Measurements from ENCODE around the gene FRMD1. TPM values are rescaled to one million over a fixed set of nuclear protein-coding genes. Genes with fewer than 3 reads are reported as not detected.

FRMD1 gene
- total RNA-seq, 2 donors from 2014 or later, result not detected

DNA sequence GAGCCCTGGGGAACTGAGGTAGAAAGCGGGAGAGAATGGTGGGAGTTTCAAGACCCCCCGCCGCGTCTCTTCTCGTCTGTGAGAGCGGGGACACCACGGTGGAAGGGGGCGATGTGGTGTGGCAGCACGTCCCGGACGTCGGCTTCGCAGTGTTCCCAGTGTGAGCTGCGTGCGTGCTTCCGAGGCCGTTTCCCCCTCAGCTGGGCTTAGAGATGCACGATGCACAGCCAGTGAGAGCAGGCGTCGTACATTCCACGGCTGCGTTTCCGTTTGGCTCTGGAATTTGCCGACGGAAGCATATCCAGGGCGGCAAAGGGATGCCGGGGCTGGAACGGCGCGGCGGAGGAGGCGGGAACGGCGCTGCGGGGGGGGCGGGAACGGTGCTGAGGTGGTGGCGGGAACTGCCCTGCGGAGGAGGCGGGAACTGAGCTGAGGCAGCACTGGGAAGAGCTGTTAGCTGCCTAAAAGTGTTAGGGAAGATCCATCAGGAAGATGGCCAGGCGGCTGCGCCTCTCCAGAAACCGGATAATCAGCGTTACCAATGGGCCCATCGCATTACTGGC lies 43.8 kb downstream of the FRMD1 start:
- H3K36me3 ChIP-seq (ENCODE audit: control insufficient read depth, insufficient read depth, low read length), result no peaks in the 10 kb centered on the region
- Mint-ChIP-seq H3K4me1 (peaks cover 7% of the 10 kb centered on the region), H3K9me3 (peaks cover 41% of the 10 kb centered on the region), H3K27me3 (ENCODE audit: insufficient read depth) (peaks cover 28% of the 10 kb centered on the region), H3K27ac (peak overlapping the region; percentile 80), H3K4me3 (peak overlapping the region; percentile 58), H3K36me3 (ENCODE audit: low read depth) (peaks cover 10% of the 10 kb centered on the region)
- TF ChIP-seq, protein P1, sequence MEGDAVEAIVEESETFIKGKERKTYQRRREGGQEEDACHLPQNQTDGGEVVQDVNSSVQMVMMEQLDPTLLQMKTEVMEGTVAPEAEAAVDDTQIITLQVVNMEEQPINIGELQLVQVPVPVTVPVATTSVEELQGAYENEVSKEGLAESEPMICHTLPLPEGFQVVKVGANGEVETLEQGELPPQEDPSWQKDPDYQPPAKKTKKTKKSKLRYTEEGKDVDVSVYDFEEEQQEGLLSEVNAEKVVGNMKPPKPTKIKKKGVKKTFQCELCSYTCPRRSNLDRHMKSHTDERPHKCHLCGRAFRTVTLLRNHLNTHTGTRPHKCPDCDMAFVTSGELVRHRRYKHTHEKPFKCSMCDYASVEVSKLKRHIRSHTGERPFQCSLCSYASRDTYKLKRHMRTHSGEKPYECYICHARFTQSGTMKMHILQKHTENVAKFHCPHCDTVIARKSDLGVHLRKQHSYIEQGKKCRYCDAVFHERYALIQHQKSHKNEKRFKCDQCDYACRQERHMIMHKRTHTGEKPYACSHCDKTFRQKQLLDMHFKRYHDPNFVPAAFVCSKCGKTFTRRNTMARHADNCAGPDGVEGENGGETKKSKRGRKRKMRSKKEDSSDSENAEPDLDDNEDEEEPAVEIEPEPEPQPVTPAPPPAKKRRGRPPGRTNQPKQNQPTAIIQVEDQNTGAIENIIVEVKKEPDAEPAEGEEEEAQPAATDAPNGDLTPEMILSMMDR (conservative IDR thresholded peaks at IDR 0.05), result no peak
- no peak overlapping the region for H3K27ac ChIP-seq (ENCODE audit: low read depth, low read length)
- H3K4me3 ChIP-seq (ENCODE audit: low read length), result peak overlapping the region; percentile 78
- peaks cover 24% of the 10 kb centered on the region for H3K9me3 ChIP-seq (ENCODE audit: control insufficient read depth, low read length)
- H3K9ac ChIP-seq (ENCODE audit: extremely low read depth, low read length, poor library complexity, severe bottlenecking), result peak overlapping the region; percentile 44
- WGBS, 2 experiments (ENCODE audit: insufficient coverage in 1 of 2, insufficient read length in 1 of 2), result 18 to 22% methylated on average over 27 to 44 of the region's 45 CpGs
- H3K4me1 ChIP-seq (ENCODE audit: control insufficient read depth, insufficient read depth, low read length), result no peaks in the 10 kb centered on the region
- no peaks in the 10 kb centered on the region for H3K27me3 ChIP-seq (ENCODE audit: control insufficient read depth, insufficient read depth, low read length, poor library complexity, severe bottlenecking)
- DNase-seq, result peak; percentile 85

DNA sequence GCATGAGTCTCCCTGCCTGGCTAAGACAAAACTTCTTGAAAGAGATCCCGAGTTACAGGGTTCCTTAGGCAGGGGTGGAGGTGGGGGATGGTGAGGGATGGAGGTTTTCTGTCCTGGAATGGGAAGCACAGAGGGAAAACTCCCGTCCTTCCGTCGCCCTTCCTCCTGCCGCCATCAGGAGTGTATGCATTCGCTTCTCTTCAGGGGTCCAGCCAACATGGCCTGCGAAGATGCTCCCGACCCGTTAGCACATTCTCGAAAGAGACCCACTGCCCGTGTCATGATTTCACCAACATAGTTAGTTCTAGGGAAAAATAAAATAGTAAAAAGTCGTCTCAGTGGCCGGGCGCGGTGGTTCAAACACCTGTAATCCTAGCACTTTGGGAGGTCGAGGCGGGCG lies 44.5 kb downstream of the FRMD1 start:
- H3K27me3 Mint-ChIP-seq (ENCODE audit: insufficient read depth), result peaks cover 28% of the 10 kb centered on the region
- Histone ChIP-seq H3K9ac (ENCODE audit: extremely low read depth, low read length, poor library complexity, severe bottlenecking) (no peak overlapping the region), H3K27ac (ENCODE audit: low read depth, low read length) (no peak overlapping the region), H3K27me3 (ENCODE audit: control insufficient read depth, insufficient read depth, low read length, poor library complexity, severe bottlenecking) (no peaks in the 10 kb centered on the region), H3K9me3 (ENCODE audit: control insufficient read depth, low read length) (peaks cover 17% of the 10 kb centered on the region), H3K36me3 (ENCODE audit: control insufficient read depth, insufficient read depth, low read length) (no peaks in the 10 kb centered on the region), H3K4me3 (ENCODE audit: low read length) (no peak overlapping the region), H3K4me1 (ENCODE audit: control insufficient read depth, insufficient read depth, low read length) (no peaks in the 10 kb centered on the region)
- TF ChIP-seq, protein P1 (conservative IDR thresholded peaks at IDR 0.05), result no peak
- 85 to 87% methylated on average over 9 to 18 of the region's 18 CpGs for WGBS, 2 experiments (ENCODE audit: insufficient coverage in 1 of 2, insufficient read length in 1 of 2)
- H3K36me3 Mint-ChIP-seq (ENCODE audit: low read depth), result peaks cover 9% of the 10 kb centered on the region
- H3K27ac Mint-ChIP-seq, result peak overlapping the region; percentile 76
- H3K4me1 Mint-ChIP-seq, result peaks cover 7% of the 10 kb centered on the region
- peak overlapping the region; percentile 58 for H3K4me3 Mint-ChIP-seq
- no peak for DNase-seq
- peaks cover 34% of the 10 kb centered on the region for H3K9me3 Mint-ChIP-seq

DNA sequence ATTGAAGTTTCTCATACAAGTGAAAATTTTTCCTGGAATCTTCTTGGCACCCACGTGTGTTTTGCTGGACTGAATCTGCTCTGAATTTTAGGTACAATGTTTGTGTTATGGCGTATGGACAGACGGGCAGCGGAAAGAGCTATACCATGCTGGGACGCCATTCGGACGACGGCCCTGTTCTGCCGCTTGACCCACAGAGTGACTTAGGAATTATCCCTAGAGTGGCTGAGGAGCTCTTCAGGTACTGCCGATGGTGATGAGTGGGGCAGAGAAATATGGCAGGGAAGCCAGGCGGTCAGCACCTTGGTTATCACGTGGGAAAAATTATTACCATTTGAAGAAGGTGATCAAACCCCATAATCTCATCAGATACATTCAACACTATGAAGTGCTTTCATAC lies 45.2 kb downstream of the FRMD1 start:
- H3K4me3 ChIP-seq (ENCODE audit: low read length), result no peak overlapping the region
- Mint-ChIP-seq H3K4me1 (peaks cover 7% of the 10 kb centered on the region), H3K27me3 (ENCODE audit: insufficient read depth) (peaks cover 28% of the 10 kb centered on the region), H3K4me3 (no peak overlapping the region), H3K36me3 (ENCODE audit: low read depth) (peaks cover 7% of the 10 kb centered on the region), H3K9me3 (peaks cover 27% of the 10 kb centered on the region), H3K27ac (no peak overlapping the region)
- TF ChIP-seq, protein P1 (conservative IDR thresholded peaks at IDR 0.05), result no peak
- H3K4me1 ChIP-seq (ENCODE audit: control insufficient read depth, insufficient read depth, low read length), result no peaks in the 10 kb centered on the region
- H3K9me3 ChIP-seq (ENCODE audit: control insufficient read depth, low read length), result peaks cover 11% of the 10 kb centered on the region
- H3K27me3 ChIP-seq (ENCODE audit: control insufficient read depth, insufficient read depth, low read length, poor library complexity, severe bottlenecking), result no peaks in the 10 kb centered on the region
- no peaks in the 10 kb centered on the region for H3K36me3 ChIP-seq (ENCODE audit: control insufficient read depth, insufficient read depth, low read length)
- H3K9ac ChIP-seq (ENCODE audit: extremely low read depth, low read length, poor library complexity, severe bottlenecking), result no peak overlapping the region
- WGBS, 2 experiments (ENCODE audit: insufficient coverage in 1 of 2, insufficient read length in 1 of 2), result 96 to 97% methylated on average over 12 of the region's 12 CpGs
- no peak for DNase-seq
- no peak overlapping the region for H3K27ac ChIP-seq (ENCODE audit: low read depth, low read length)

Measured in endodermal cell (in vitro differentiated cells).